NCI-H510A treated with DMSO at 0.1 percent for 48 hours (cell line): ENCODE data around the gene GNG7.

Experiments used
- DNase-seq: peaks from one replicate; lab custom pipeline; 2025; lab: John Stamatoyannopoulos, UW

The GNG7 gene

DNA sequence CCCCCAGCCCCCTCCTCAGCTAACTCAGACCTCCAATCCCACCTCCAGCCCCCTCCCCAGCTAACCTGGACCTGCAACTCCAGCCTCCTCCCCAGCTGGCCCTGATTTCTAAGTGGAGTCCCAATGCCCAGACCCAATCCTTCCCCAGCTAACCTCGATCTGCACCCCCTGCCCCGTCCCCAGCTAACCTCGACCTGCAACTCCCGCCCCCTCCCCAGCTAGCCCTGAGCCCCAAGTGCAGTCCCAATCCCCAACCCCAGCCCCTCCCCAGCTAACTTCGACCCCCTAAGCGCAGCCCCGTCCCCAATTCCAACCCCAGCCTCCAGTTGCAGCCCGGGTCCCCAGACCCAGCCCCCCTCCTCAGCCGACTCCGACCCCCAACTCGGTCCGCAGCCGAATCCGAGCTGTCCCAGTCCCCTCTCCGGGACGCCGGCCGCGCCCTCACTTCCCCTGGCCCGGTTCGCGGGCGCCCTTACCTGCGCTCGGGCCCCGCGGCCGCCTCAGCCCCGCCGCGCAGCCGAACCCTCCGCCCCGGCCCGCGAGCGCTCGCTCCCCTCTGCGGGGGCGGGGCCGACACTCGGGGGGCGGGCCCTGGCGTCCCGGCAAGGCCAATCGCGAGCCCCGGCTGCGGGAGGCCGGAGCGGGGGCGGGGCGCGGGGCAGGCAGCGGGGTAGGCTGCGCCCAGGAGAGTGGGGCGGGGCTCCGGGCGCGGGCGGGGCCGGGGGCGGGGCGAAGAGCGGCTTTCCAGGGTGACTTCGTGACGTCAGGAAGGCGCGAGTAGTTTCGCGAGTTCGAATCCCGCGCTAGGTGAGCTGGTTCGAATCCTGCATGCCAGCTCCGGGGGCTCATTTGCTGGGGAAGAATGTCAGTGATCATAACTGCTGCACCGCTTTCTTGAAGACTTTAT, at the start of gene GNG7:
TSS of gene GNG7 (minus strand) at position 525 of the 907 bp plus-strand sequence. CDS start 182,006 bp downstream, outside the sequence.
- DNase-seq: no peak

GRCh38 chr19:2751438-2751830, 48.9 kb upstream of the GNG7 start:
- no peak for DNase-seq

GRCh38 chr19:2750808-2751437, 48.4 kb upstream of the GNG7 start:
- DNase-seq: no peak

DNA sequence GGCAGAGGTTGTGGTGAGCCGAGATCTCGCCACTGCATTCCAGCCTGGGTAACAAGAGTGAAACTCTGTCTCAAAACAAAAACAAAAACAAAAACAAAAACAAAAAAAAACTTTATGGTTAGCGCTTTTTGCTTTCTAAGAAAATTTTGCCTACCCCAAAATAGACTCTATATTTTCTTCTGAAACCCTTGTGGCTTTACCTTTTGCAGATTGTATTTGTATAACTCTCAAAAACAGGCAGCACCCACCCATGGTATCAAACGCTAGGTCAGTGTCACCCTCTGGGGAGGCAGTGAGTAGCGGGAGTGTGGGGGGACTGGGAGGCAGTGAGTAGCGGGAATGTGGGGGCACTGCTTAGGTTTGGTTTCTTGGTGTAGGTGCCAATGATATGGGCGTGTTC, 44.9 kb upstream of the GNG7 start:
- DNase-seq: no peak

DNA sequence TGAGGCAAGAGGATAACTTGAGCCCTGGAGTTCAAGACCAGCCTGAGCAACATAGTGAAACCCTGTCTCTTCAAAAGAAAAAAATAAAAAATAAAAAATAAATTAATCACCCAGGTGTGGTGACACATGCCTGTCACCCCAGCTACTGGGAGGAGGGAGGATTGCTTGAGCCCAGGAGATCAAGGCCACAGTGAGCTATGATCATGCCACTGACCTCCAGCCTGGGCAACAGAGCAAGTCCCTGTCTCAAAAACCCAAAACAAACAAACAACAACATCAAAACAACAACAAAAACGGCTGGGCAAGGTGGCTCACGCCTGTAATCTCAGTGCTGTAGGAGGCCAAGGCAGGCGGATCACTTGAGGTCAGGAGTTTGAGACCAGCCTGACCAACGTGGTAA, 41.6 kb upstream of the GNG7 start:
- no peak for DNase-seq

- no peak for DNase-seq
Measured at GRCh38 chr19:2743099-2743498, 40.6 kb upstream of the GNG7 start.

DNA sequence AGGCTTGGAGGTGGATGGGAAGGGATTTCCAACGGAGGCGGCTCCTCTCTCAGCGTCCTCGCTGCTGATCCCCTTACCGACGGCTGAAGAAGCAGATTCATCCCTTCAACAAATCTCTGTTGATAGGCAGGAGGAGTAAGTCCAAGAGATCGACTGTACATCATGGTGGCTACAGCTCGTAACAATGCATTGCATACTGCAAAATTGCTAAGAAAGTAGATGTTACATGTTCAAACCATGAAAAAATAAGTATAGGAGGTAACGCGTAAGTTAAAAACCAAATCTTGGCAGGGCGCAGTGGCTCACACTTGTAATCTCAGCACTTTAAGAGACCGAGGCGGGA, 37.8 kb upstream of the GNG7 start:
- no peak for DNase-seq

- DNase-seq: peak; percentile 87
Measured at GRCh38 chr19:2739602-2740313, 37.3 kb upstream of the GNG7 start, which contains the start of gene SLC39A3. Gene SLC39A3, minus strand, starts transcription at chr19:2740017. Its CDS starts 2,760 bp downstream, at chr19:2737257.

GRCh38 chr19:2736550-2737190, 34.2 kb upstream of the GNG7 start:
- DNase-seq: no peak

GRCh38 chr19:2735374-2735773, 32.9 kb upstream of the GNG7 start:
- no peak for DNase-seq

DNA sequence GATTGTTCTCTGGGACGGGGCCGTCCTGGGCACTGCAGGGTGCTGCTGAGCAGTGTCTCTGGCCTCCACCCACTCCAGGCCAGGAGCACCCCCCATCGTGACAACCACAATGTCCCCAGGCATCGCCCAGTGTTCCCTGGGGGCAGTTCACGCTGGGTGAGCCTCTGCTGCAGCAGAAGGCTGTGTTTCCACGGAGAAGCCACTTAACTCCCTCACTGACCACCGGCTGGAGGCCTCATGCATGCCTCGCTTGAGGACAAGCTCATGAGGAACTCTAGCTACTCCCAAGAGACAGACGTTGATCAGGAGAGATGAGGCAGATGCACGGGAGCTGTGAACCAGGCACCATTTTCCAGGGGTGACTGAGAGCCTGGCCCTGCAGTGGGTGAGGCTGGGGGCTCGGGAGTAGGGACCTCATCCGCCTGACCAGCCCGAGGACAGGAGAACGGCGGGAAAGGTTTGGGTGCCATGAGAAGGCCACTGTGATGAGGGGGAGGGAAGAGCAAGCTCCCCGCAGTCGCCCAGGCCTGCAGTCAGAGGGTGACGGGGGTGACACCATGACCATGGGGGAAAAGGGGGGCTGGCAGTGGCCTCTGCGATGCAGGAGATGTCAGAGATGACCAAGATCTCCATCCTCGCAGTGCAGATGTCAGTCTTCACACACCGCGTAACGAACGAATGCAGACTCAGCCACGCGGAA, 32.2 kb upstream of the GNG7 start:
- DNase-seq: no peak

- no peak for DNase-seq
Measured at GRCh38 chr19:2733930-2734588, 31.6 kb upstream of the GNG7 start.

DNA sequence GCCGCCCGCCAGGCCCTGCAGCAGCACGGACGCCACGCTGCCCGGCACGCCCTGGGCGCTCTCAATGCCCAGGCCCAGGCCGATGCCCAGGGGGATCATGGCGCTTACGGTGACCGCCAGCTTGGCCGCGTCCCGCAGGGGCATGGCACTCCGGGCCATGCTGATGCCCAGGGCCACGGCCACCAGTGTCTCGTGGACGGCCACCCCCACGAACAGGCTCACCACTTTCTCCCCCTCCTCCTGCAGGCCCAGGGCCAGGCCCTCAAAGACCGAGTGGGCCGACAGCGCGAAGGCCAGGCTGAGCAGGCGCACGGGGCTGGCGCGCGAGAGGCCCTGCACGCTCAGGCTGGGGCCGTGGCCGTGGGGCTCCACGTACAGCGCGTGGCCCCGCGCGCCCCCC, 30.4 kb upstream of the GNG7 start:
- DNase-seq: no peak

DNA sequence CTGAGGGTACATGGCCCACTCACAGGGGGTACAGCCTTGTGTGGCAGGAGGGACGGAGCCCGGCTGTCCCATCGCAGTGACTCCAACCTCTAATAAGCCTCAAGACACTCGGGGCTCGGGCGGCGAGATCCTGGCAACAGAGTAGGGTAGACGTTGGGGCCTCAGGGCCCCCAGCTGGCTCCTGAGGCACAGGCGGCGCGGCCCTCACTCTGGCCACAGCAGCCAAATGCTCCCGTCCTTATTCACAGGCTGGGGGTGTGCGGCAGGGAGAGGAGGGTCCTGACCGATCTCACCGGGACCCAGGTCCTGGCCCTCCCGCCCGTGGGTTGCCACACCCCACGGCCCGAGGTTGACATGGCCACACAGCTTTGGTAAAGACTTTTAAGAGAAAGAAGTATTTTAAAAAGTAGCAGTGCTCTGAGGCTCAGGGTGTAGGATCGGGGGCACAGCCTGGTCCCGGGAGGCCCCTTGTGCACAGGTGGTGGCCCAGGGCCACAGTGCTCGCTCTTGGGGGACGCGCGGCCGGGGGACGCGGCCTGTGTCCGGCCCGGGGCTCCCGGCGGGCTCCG, 29.7 kb upstream of the GNG7 start:
- no peak for DNase-seq

- DNase-seq: no peak
Measured at GRCh38 chr19:2731181-2731995, 28.9 kb upstream of the GNG7 start.

GRCh38 chr19:2729943-2730818, 27.7 kb upstream of the GNG7 start:
- DNase-seq: no peak

DNA sequence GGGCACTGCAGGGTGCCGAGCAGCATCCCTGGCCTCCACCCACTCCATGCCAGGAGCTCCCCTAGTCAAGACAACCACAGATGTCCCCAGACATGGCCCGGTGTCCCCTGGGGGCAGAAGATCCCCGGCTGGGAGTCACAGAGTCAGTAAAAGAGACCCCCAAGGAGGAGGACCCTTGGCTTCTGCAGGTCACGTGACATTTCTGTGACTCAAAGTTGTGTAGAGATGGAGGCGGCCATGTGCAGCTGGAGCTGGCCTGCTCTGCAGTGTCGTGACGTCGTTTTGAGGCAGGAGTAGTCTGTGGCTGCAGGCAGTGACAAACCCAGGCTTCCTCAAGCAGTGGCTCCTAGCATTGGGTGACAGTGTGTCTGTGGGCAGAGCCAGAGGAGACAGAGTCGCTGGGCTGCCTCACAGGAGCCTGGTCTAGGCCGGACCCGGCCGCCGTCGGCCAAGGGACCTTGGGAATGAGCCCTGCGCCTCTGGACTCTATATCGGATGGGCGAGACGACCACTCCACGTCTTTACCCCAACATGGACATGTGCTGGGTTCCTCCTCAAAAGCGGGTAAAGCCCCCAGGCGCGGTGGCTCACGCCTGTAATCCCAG, 26.4 kb upstream of the GNG7 start:
- no peak for DNase-seq

GRCh38 chr19:2727640-2727944, 25.1 kb upstream of the GNG7 start:
- DNase-seq: no peak
